Measurements from ENCODE around the gene CHST7.

CHST7 gene

DNA sequence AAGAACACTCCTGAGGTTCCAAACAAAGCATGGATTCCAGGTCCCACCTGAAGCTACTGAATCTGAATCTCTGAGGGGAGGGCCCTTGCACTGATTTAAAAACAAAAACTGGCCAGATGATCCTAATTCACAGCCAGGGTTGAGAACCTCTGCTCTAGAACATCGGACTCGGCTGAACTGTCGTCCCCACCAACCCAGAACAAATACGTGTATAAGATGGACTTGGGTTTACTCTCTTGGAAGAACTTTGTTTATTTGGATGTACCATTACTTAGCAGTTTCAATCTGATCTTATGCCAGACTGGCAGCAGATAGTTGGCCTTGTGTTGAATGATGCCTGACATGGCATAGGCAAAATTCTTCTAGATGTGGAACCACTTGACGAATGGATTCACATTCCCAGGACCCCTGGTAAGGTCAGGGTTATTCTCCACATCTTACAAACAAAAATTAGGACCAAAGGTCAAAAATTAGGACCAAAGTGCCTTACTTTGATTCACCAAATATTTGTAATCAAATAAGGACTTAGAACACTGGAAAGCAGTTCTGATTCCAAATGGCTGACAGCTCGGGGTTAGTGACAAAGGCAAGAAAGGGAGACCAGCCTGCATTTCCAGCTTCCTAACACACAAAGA, 29.0 kb downstream of the CHST7 start:
- no peak for DNase-seq (ENCODE audit: low read depth, low spot score)

- DNase-seq (ENCODE audit: low read depth, low spot score), result no peak
These were observed 34.4 kb downstream of the CHST7 start for GRCh38 chrX:46607916-46608315.

DNA sequence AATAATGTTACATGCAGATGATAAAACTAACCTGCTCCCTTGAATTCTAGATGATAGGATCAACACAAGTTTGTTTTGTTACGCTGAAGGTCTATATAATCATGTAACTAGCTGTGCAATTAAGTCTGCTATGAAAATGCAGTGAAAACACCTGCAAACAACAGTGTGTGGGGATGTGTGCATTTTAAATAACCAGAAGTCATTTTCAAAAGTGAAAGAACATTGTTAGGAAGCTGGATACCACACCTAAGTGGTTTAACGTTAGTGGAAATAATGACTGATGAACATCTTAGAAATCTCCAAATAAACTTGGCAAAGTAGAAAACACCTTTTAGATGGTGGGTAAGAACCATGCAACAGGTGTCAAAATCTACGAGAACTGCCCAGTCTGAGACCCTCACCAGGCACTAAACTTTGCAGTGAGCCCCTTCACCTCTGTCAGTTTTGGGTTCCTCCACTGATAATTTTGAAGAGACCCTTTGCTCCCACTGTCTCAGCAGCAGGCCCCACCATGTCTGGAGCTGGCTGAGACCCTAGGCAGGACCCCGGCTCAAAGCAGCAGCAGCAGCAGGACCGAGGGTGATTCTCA, 36.6 kb downstream of the CHST7 start:
- DNase-seq (ENCODE audit: low read depth, low spot score), result no peak

- DNase-seq (ENCODE audit: low read depth, low spot score), result no peak
These were observed 38.2 kb downstream of the CHST7 start for GRCh38 chrX:46611658-46612362.

- no peak for DNase-seq (ENCODE audit: low read depth, low spot score)
These were observed 44.3 kb downstream of the CHST7 start for GRCh38 chrX:46617906-46618305.

- DNase-seq (ENCODE audit: low read depth, low spot score), result no peak
These were observed 45.4 kb downstream of the CHST7 start for GRCh38 chrX:46618947-46619346.

- no peak for DNase-seq (ENCODE audit: low read depth, low spot score)
These were observed 46.9 kb downstream of the CHST7 start for GRCh38 chrX:46620505-46620904.

- no peak for DNase-seq (ENCODE audit: low read depth, low spot score)
These were observed 48.0 kb downstream of the CHST7 start for GRCh38 chrX:46621572-46621971.

GRCh38 chrX:46624090-46624786, 50.7 kb downstream of the CHST7 start:
- no peak for DNase-seq (ENCODE audit: low read depth, low spot score)

- DNase-seq (ENCODE audit: low read depth, low spot score), result no peak
These were observed 53.0 kb downstream of the CHST7 start for GRCh38 chrX:46626566-46626965.

- no peak for DNase-seq (ENCODE audit: low read depth, low spot score)
These were observed 53.5 kb downstream of the CHST7 start for GRCh38 chrX:46627062-46627461.

- no peak for DNase-seq (ENCODE audit: low read depth, low spot score)
These were observed 54.3 kb downstream of the CHST7 start for GRCh38 chrX:46627711-46628419.

DNA sequence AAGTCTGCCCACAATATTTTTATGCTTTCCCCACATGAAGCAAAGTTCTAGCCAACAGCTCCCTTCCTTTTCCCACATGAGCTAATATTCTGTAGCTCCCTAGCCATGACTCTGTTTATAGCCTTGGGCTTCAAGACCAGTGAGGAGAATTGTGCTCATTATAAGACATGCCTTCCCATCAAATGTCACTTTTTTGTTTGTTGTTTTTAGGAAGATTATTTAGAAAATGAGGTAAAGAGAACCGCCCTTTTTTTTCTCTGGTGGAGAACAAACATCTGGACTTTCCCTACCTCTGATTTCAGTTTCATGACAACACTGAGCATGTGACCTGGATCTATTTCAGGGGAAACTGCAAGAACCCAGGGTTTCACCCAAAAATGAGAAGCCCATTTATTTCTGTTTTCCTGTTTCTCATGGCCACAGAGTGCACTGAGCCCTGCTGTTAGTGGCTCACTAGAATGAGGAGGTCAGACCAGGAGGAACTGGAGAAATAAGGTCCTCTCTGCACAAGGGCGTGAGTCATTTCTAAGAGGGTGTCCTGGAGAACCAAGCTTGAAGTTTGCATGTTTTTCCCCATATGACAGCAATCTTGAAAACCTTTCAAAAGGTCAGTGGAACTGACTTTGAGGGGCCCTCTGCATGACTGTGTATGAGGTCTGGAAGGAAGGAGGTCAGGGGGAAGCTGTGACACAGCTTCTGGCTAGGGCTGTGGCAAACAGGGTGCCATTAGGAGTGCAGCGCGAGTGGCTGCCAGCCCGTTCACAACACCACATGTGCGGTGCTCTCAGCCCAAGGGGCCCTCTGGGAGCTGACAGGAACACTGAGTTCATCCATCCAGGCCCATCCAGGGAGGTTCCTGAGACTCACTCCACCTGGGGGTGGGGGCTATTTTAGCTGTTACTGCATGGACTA, 55.2 kb downstream of the CHST7 start:
- DNase-seq (ENCODE audit: low read depth, low spot score), result peak; percentile 5

- DNase-seq (ENCODE audit: low read depth, low spot score), result no peak
These were observed 56.6 kb downstream of the CHST7 start for GRCh38 chrX:46630141-46630540.

DNA sequence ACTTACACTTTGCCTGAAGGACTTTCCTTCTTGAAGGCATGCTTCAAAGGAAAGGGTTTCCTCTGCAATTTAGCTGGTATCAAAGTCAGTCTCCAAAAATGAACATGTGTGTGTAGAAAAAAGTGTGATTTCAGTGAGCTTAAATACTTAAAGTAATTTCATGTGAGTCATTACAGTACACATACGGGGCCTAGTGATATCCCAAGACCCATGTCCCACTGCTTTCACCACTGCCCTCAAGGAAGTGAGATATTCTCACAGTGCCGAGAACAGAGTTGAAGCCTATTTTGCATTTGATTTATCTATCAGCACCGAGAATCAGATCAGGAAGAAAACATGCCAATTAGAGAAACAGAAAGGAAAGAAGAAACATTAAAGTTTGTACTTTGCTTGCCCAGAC, 61.0 kb downstream of the CHST7 start:
- DNase-seq (ENCODE audit: low read depth, low spot score), result no peak

DNA sequence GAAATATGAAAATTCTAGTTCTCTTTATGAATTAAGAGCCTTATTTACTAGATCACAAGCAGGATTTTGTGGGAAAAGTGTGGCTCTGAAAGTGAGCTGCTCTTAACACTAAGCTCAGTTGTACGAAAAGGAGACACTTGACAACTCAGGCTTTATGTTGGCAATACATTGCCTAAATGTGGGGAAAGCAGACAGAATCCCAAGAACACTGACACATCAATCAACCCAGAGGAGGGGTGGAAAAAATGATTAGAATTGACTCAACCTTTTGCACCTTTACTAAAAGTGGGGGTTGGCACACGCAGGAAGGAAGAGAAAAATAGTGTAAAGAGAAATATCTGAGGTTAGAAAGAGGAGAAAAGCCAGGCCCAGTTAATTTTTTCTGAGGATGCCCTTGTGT, 61.6 kb downstream of the CHST7 start:
- DNase-seq (ENCODE audit: low read depth, low spot score), result no peak

GRCh38 chrX:46636223-46636622, 62.7 kb downstream of the CHST7 start:
- no peak for DNase-seq (ENCODE audit: low read depth, low spot score)

GRCh38 chrX:46637938-46638337, 64.4 kb downstream of the CHST7 start:
- no peak for DNase-seq (ENCODE audit: low read depth, low spot score)

DNA sequence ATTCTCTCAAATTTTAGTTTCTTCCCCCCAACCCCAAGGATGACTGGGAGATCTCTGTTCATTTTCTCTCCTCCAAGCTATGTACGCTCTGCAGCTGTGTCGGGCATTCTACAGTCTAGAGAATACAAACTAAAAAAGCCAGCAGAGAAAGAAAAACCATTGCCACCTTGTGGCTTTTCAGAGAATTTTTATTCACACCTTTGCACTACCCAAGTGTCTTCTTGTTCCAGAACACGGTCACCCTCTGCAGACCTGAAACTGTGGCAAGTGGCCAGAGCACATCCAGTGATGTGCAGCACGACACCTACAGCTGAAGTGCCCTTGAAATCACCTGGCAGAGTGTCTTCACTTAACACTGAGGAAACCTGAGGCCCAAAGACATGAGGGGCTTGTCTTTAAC, 68.6 kb downstream of the CHST7 start:
- no peak for DNase-seq (ENCODE audit: low read depth, low spot score)

DNA sequence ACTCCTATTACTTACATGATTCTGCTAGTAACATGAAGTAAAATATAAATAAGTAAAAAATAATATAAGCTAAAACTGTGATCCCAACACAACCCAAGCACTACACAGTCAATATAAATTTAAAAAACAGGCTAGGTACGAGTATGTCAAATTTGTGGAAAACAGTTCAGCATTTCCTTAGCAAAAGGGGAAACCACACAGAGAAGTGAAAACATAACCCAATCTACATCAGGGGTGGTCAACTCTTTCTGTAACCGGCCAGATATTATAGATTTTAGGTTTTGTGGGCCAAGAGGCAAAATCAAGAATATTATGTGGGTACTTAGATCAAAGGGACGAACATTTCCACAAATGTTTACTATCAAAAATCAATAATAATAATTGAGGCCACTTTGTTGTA, 70.1 kb downstream of the CHST7 start:
- DNase-seq (ENCODE audit: low read depth, low spot score), result no peak

DNA sequence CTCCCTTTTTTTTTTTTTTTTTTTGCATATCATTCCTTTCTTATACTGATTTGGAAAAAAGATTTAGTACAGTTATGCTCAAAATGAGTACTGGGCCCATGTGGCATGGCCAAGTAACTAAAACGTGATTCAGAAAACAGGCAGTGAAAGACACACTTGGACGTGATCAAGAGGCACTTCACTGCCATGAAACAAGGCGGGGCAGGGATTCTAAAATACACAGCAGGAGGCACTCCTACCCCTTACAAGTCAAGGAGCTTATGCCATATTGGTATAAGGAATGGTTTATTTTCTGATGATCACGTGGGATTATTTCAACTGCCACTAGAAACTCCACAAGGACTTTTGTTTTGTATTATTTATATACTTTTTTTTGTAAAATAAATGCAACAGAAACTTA, 72.0 kb downstream of the CHST7 start:
- no peak for DNase-seq (ENCODE audit: low read depth, low spot score)

All from brain pericyte (primary cell).